ENCODE results near the gene ZNF92. TPM values are rescaled to one million over a fixed set of nuclear protein-coding genes. Genes with fewer than 3 reads are reported as not detected.

Gene ZNF92
- total and polyA plus RNA-seq, 2 of the 13 experiments (the other 11 are each of a cell fraction or from before 2014, with no cell fraction given): 4.0 to 13.2 TPM

- TF ChIP-seq PAXIP1 (CRISPR knock-in tag; conservative IDR thresholded peaks at IDR 0.05) (peak; percentile 99), HNF4A (CRISPR knock-in tag; IDR thresholded peaks at IDR 0.05) (peak; percentile 96), HMG20A (CRISPR knock-in tag; IDR thresholded peaks at IDR 0.05; ENCODE audit: borderline replicate concordance) (peak; percentile 97), KDM1A (CRISPR knock-in tag; IDR thresholded peaks at IDR 0.05) (peak; percentile 93), KDM5A (IDR thresholded peaks at IDR 0.05; ENCODE audit: borderline replicate concordance, low read length) (no peak), DNMT1 (CRISPR knock-in tag; IDR thresholded peaks at IDR 0.05) (no peak), GABPA (IDR thresholded peaks at IDR 0.05; ENCODE audit: low read depth, low read length) (no peak), GABPA (CRISPR knock-in tag; IDR thresholded peaks at IDR 0.05; ENCODE audit: low read depth) (peak; percentile 31; the same call in 1 of the 2 replicates), SETDB1 (CRISPR knock-in tag; IDR thresholded peaks at IDR 0.05; ENCODE audit: borderline replicate concordance) (no peak), HOXA7 (CRISPR knock-in tag; IDR thresholded peaks at IDR 0.05) (no peak), CREB1 (IDR thresholded peaks at IDR 0.05) (peak; percentile 24; the same call in 1 of the 2 replicates), CREB1 (CRISPR knock-in tag; IDR thresholded peaks at IDR 0.05) (peak; percentile 78), RNF2 (conservative IDR thresholded peaks at IDR 0.05; ENCODE audit: low read depth) (no peak), MBD4 (IDR thresholded peaks at IDR 0.05; ENCODE audit: borderline replicate concordance, low read length) (peak; percentile 41; the same call in 1 of the 2 replicates), ZNF281 (CRISPR knock-in tag; IDR thresholded peaks at IDR 0.05; ENCODE audit: borderline replicate concordance) (peak; percentile 76; the same call in 1 of the 2 replicates), SKI (IDR thresholded peaks at IDR 0.05; ENCODE audit: partially characterized antibody) (peak; percentile 58), ZSCAN5A (CRISPR knock-in tag; IDR thresholded peaks at IDR 0.05; ENCODE audit: borderline replicate concordance) (peak; percentile 91; the same call in 1 of the 2 replicates), ZGPAT (CRISPR knock-in tag; IDR thresholded peaks at IDR 0.05) (peak; percentile 91), ZNF580 (CRISPR knock-in tag; IDR thresholded peaks at IDR 0.05; ENCODE audit: borderline replicate concordance, low read depth) (peak; percentile 40; the same call in 1 of the 2 replicates)
These were observed 71.5 kb downstream of the ZNF92 start (continued) for GRCh38 chr7:65444899-65445823.
